Measurements from ENCODE around the gene AMZ1. TPM values are rescaled to one million over a fixed set of nuclear protein-coding genes. Genes with fewer than 3 reads are reported as not detected.
A peak's percentile ranks its signal among the peaks of the same experiment; 100 is the strongest.

AMZ1 gene
- total RNA-seq, 2 donors from 2014 or later, result 0.62 TPM; not detected in 1

GRCh38 chr7:2716906-2717292 lies 28.9 kb downstream of the AMZ1 start:
- no peaks in the 10 kb centered on the region for H3K9me3 ChIP-seq
- no peaks in the 10 kb centered on the region for H3K36me3 ChIP-seq
- intact Hi-C loops (cut with DNase I), result loop anchor here (5.0 kb wide), 1 partner anchor 125 kb away; the partner anchor contains the start of gene GNA12
- 60% methylated on average over 20 of the region's 20 CpGs for WGBS
- H3K4me1 ChIP-seq (replicated peaks), result peaks cover 8% of the 10 kb centered on the region
- TF ChIP-seq CTCF (IDR thresholded peaks at IDR 0.05) (no peak), POLR2AphosphoS5 (IDR thresholded peaks at IDR 0.05) (no peak), POLR2A (IDR thresholded peaks at IDR 0.05) (no peak)
- H3K27ac ChIP-seq, result no peak overlapping the region
- no peak for DNase-seq (ENCODE audit: low spot score)
- no peak overlapping the region for H3K4me3 ChIP-seq
- no peaks in the 10 kb centered on the region for H3K27me3 ChIP-seq (replicated peaks; ENCODE audit: insufficient read depth)

GRCh38 chr7:2717293-2718261 lies 29.6 kb downstream of the AMZ1 start:
- peak; percentile 84 for TF ChIP-seq POLR2AphosphoS5 (IDR thresholded peaks at IDR 0.05)
- no peak for TF ChIP-seq POLR2A (IDR thresholded peaks at IDR 0.05)
- H3K27me3 ChIP-seq (replicated peaks; ENCODE audit: insufficient read depth), result no peaks in the 10 kb centered on the region
- no peak overlapping the region for H3K27ac ChIP-seq
- intact Hi-C loops (cut with DNase I), result loop anchor here (5.0 kb wide), 1 partner anchor 125 kb away; the partner anchor contains the start of gene GNA12
- peaks cover 8% of the 10 kb centered on the region for H3K4me1 ChIP-seq (replicated peaks)
- WGBS, result 34% methylated on average over 47 of the region's 47 CpGs
- H3K4me3 ChIP-seq, result no peak overlapping the region
- peak; percentile 69 for DNase-seq (ENCODE audit: low spot score)
- H3K36me3 ChIP-seq, result no peaks in the 10 kb centered on the region
- H3K9me3 ChIP-seq, result no peaks in the 10 kb centered on the region

GRCh38 chr7:2718296-2718965 lies 30.4 kb downstream of the AMZ1 start:
- TF ChIP-seq POLR2A (IDR thresholded peaks at IDR 0.05) (no peak), CTCF (IDR thresholded peaks at IDR 0.05) (no peak), POLR2AphosphoS5 (IDR thresholded peaks at IDR 0.05) (no peak)
- Histone ChIP-seq H3K27ac (no peak overlapping the region), H3K36me3 (no peaks in the 10 kb centered on the region), H3K9me3 (no peaks in the 10 kb centered on the region), H3K4me1 (replicated peaks) (peaks cover 8% of the 10 kb centered on the region), H3K4me3 (no peak overlapping the region), H3K27me3 (replicated peaks; ENCODE audit: insufficient read depth) (no peaks in the 10 kb centered on the region)
- intact Hi-C loops (cut with DNase I), result loop anchor here (5.0 kb wide), 1 partner anchor 124 kb away; the partner anchor contains the start of gene GNA12
- DNase-seq (ENCODE audit: low spot score), result no peak
- 94% methylated on average over 34 of the region's 34 CpGs for WGBS

GRCh38 chr7:2719007-2719406 lies 31.0 kb downstream of the AMZ1 start:
- no peak for DNase-seq (ENCODE audit: low spot score)
- H3K27me3 ChIP-seq (replicated peaks; ENCODE audit: insufficient read depth), result no peaks in the 10 kb centered on the region
- 92% methylated on average over 16 of the region's 16 CpGs for WGBS
- H3K4me3 ChIP-seq, result no peak overlapping the region
- H3K9me3 ChIP-seq, result no peaks in the 10 kb centered on the region
- no peaks in the 10 kb centered on the region for H3K36me3 ChIP-seq
- intact Hi-C loops (cut with DNase I), result loop anchor here (5.0 kb wide), 1 partner anchor 123 kb away; the partner anchor contains the start of gene GNA12
- peaks cover 8% of the 10 kb centered on the region for H3K4me1 ChIP-seq (replicated peaks)
- H3K27ac ChIP-seq, result no peak overlapping the region
- TF ChIP-seq CTCF (IDR thresholded peaks at IDR 0.05) (peak in 1 of 4 experiments; percentile 23), POLR2AphosphoS5 (IDR thresholded peaks at IDR 0.05) (no peak), POLR2A (IDR thresholded peaks at IDR 0.05) (no peak)

GRCh38 chr7:2720024-2720423 lies 32.0 kb downstream of the AMZ1 start:
- Histone ChIP-seq H3K27ac (no peak overlapping the region), H3K4me1 (replicated peaks) (peaks cover 8% of the 10 kb centered on the region), H3K4me3 (no peak overlapping the region), H3K27me3 (replicated peaks; ENCODE audit: insufficient read depth) (no peaks in the 10 kb centered on the region), H3K9me3 (no peaks in the 10 kb centered on the region), H3K36me3 (no peaks in the 10 kb centered on the region)
- WGBS, result 92% methylated on average over 16 of the region's 16 CpGs
- no peak for DNase-seq (ENCODE audit: low spot score)
- intact Hi-C loops (cut with DNase I), result no loop called here
- TF ChIP-seq CTCF (IDR thresholded peaks at IDR 0.05), result no peak
- TF ChIP-seq POLR2AphosphoS5 (IDR thresholded peaks at IDR 0.05), result no peak
- TF ChIP-seq POLR2A (IDR thresholded peaks at IDR 0.05), result no peak

All from prostate gland (tissue), 2 donors.